Measurements from ENCODE around the gene LRRC23.

LRRC23 gene

DNA sequence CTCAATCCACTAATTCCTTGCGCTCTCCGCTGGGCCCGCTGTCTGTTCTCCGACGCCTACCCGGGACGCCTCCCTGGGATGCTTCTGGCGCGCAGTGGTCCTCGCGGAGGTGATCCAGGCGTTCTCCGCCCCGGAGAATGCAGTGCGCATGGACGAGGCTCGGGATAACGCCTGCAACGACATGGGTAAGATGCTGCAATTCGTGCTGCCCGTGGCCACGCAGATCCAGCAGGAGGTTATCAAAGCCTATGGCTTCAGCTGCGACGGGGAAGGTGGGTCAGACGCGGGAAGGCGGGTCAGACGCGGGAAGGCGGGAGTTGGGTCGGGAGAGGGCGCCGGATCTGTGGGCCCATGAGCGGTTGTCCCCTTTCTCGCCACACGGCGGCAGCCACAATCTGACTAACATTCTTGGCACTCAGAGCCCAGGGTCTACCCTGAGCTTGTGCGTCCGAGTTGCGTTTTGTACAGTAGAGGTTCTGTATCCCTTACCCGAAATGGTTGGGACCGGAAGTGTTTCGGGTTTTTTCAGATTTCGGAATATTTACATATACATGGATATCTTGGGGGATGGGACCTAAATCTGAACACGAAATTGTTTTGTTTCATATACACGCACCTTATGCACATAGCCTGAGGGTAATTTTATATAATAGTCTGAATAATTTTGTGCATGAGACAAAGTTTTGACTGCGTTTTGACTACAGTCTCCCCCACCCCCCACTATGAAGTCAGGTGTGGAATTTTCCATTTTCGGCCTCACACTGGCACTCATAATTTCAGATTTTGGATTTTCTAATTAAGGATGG, 40.0 kb downstream of the LRRC23 start:
- peak; percentile 86 for DNase-seq

- DNase-seq, result no peak
These were observed 41.0 kb downstream of the LRRC23 start for GRCh38 chr12:6945613-6946012.

DNA sequence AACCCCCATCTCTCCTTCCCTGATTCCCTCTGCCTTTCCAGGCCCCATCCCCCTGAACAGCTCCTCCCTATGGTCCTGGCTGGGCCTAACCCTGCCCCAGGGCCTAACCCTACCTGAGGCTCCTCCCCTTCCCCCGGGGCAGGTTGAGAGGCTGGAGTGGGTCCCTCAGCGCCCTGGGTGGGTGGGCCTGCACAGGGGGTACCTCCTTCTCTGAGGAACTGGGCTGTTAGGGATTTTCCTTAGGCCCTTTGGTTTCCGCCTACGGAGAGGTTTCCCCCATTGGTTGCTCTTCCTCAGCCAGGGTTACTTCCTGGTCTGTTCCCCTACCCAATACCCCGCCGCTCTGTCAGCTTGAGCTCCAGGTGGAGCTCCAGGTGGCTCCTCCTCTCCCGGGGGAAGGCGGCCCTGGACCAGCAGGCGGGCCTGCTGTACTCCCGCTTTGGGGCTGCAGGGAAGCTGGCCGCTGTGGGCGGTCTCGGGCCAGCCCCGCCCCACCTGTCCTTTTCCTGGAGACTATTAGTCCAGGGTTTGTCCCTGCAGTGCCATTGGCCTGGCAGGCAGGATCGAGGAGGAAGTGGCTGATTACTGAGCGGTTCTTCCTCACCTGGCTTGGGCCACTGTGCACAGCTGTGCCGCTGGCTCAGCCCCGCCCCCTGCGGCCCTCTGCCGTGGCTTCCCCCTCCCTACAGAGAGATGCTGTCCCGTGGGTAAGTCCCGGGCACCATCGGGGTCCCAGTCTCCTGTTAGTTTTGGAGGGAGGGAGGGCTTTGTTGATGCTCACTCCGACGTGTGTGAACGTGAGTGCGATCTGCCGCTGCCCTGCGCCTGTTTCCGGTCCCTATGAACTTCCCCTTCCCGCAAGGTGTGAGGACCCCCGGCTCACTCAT, 41.7 kb downstream of the LRRC23 start:
- DNase-seq, result peak; percentile 98

DNA sequence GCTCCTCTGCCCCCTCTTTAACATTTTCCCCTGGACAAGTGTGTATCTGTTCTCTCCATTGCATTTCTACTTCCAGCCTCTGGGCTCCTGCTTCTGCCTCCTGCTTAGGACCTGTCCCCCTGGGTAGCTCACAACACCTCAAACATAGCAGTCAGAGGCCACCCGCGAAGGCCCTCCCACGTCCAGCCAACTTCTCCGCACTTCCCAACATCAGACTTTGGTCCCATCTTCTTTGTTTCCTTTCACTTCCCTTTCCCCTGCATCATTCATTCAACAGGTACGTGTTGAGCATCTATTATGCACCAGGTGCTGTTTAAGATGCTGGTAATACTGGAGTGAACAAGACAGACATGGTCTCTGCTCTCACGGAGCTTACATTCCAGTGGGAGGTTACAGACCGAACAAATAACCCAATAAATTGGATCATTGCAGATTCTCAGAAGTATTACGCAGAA, 42.3 kb downstream of the LRRC23 start:
- no peak for DNase-seq

GRCh38 chr12:6947615-6948014, 43.0 kb downstream of the LRRC23 start:
- DNase-seq, result no peak

DNA sequence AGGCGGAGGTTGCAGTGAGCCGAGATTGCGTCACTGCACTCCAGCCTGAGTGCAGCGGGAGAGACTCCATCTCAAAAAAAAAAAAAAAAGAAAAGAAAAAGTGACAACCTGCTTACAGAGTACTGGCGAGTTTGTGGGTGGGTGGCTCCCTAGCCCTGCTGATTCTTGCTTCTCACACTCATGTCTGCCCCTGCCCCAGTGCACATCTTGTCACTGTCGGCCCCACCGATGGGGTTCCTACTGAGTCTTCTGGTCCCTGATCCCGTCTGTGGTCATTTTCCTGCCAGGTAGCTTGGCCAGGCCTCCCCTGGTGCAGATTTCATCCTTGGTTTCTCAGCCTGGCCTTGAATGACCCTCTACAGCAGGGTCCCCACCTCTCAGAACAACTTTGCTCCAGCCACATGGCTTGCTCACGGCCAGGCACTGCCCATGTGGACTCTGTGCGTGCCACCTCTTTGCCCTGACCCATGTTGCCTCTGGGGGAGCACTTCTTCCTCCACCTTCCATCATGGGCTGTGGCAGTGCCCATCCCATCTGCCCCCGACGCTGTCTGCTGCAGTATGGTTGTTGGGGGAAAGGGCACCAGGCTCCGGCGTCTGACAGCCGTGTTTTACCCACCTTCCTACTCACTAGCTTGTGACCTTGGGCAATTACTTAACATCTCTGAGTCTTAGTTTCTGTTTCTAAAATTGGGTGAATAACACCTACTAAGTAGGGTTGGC, 44.4 kb downstream of the LRRC23 start:
- DNase-seq, result no peak

- DNase-seq, result no peak
These were observed 45.8 kb downstream of the LRRC23 start for GRCh38 chr12:6950401-6950801.

GRCh38 chr12:6950811-6951540, 46.4 kb downstream of the LRRC23 start, which contains the start of gene PTPN6:
Gene PTPN6, plus strand, starts transcription at chr12:6951356. Its CDS starts 157 bp downstream, at chr12:6951513.
- no peak for DNase-seq

- no peak for DNase-seq
These were observed 47.0 kb downstream of the LRRC23 start for GRCh38 chr12:6951551-6952120.

DNA sequence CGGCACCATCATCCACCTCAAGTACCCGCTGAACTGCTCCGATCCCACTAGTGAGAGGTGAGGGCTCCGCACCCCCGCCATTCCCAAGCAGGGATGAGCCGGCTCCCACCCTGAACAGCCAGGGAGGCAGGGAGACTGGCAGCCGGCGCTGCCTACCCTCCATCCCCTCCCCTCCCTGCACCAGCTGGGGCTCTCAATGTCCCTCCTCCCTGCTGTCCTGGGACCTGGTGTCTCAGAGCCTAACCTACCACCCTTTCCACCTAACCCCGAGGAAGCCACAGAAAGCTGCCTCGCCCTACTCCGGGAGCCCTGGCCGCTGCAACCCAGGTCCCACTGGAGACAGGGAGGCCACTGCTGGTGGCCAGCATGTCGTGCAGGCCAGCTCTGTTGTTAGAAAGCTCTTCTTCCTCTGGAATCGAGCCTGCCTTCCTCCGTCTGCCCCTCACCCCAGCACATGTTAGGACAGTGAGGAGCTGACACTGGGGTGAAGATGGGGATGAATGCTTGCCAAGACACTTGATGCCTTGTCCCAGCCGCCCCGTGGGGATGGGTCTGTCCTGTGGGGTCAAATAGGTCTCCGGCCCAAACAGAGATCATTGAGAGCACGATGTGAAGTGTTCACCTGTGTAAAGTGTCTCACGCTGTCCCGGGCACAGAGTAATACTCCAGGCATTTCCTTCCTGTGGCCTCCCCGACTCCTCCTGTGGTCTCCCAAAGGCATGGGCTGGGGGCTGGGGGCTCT, 47.7 kb downstream of the LRRC23 start:
- DNase-seq, result no peak

DNA sequence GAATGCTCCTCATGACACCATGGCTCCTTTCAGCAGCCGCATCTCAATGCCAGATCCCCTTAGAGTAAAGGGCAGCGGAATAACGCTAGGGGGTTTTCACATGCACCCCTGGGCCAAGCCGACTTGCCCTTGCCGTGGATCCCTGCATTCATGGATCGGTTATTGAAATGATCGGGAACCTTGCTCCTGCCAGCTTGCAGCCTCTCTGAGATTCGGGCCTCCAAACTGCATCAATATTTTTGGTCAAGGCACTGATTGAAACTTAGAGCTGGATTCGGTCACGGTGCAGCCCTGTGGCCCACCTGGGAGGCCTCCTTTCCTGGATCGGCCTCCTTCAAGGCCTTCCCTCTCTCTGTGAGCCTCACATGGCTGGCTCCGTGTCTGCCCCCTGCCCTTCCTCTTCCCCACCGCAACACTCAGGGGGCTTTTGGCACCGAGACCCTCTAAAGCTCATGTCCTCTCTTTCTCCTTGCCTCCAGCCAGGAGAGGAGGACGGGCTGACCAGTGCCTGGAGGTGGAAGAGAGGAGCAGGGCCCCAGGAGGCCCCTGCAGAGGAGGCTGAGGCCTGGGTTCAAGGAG, 48.3 kb downstream of the LRRC23 start:
- DNase-seq, result no peak

DNA sequence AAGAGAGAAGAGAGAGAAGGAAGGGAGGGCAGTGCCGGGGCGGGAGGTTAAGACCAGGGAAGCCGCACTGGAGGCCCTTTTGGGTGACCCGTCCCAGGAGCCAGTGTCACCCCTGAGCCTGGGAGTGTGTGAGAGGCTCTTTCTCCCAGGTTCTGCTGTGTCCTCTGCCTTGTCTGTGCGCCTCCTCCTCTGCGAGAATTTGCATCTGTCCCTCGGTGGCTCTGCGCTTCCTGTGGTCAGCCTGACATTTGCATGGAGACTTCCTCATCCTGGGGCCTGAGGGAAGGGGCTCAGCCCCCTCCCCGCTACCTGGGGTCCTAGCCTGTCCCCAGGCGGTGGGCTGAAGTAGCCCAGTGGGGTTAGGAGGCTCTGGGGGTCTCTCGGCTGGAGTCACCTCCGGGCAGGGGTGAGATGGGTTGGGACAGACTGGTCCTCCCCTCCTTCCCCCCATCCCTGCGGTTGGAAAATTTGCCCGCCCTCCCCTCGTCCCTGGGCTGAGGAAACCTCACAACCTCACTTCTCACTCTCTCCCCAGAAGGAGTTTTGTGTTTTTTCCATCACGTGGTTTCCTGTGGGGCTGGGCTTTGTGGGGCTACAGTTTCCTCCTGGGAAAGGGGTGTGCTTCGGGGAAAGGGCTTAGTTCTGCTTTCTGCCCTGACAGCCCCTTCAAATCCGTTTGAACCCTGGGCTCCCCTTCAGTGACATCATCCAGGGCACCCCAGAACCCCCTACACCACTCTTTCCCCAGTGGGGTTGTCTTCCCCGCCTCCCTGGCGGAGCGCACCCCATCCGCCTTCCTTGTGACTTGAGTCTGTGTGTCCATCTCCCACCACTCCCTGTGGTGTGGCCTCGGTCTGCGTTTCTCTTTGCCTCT, 49.1 kb downstream of the LRRC23 start:
- DNase-seq, result no peak

- no peak for DNase-seq
These were observed 49.9 kb downstream of the LRRC23 start for GRCh38 chr12:6954316-6955107.

GRCh38 chr12:6955108-6956020, 50.7 kb downstream of the LRRC23 start:
- no peak for DNase-seq

- no peak for DNase-seq
These were observed 51.6 kb downstream of the LRRC23 start for GRCh38 chr12:6956021-6956727.

- no peak for DNase-seq
These were observed 52.6 kb downstream of the LRRC23 start for GRCh38 chr12:6957151-6957701.
